ENCODE data around the gene TOR1A.

The TOR1A gene

GRCh38 chr9:129836311-129837007, 12.5 kb upstream of the TOR1A start:
- ChIA-PET POLR2A (interaction anchor here (2.3 kb wide), 1 partner anchor 13 kb away, joined by 12 read pairs; the partner anchor contains the start of gene TOR1A), CTCF (no interaction called here)
- TF ChIP-seq FOXK2 (IDR thresholded peaks at IDR 0.05) (no peak), ZNF384 (IDR thresholded peaks at IDR 0.05) (no peak), PKNOX1 (IDR thresholded peaks at IDR 0.05) (no peak), L3MBTL2 (conservative IDR thresholded peaks at IDR 0.05) (no peak), SUZ12 (IDR thresholded peaks at IDR 0.05) (no peak), ARNT (IDR thresholded peaks at IDR 0.05) (no peak), HDGF (IDR thresholded peaks at IDR 0.05; ENCODE audit: borderline replicate concordance) (no peak), FOXM1 (IDR thresholded peaks at IDR 0.05; ENCODE audit: borderline replicate concordance) (no peak)
- no peak for DNase-seq (ENCODE audit: extremely low spot score)

GRCh38 chr9:129835860-129836223, 11.9 kb upstream of the TOR1A start:
- ChIA-PET CTCF (no interaction called here), POLR2A (interaction anchor here (2.3 kb wide), 1 partner anchor 12 kb away, joined by 12 read pairs; the partner anchor contains the start of gene TOR1A)
- TF ChIP-seq ZNF384 (IDR thresholded peaks at IDR 0.05) (no peak), FOXA1 (IDR thresholded peaks at IDR 0.05) (no peak), BHLHE40 (IDR thresholded peaks at IDR 0.05; ENCODE audit: borderline replicate concordance) (no peak), HDGF (IDR thresholded peaks at IDR 0.05; ENCODE audit: borderline replicate concordance) (no peak), L3MBTL2 (conservative IDR thresholded peaks at IDR 0.05) (no peak), FOXM1 (IDR thresholded peaks at IDR 0.05; ENCODE audit: borderline replicate concordance) (no peak), TARDBP (IDR thresholded peaks at IDR 0.05) (no peak), ELF4 (IDR thresholded peaks at IDR 0.05) (no peak), SP1 (IDR thresholded peaks at IDR 0.05) (no peak), ARNT (IDR thresholded peaks at IDR 0.05) (no peak), PKNOX1 (IDR thresholded peaks at IDR 0.05) (no peak), CTBP1 (IDR thresholded peaks at IDR 0.05; ENCODE audit: borderline replicate concordance) (no peak), SUZ12 (IDR thresholded peaks at IDR 0.05) (no peak), FOXK2 (IDR thresholded peaks at IDR 0.05) (no peak), NFRKB (IDR thresholded peaks at IDR 0.05) (no peak), LEF1 (IDR thresholded peaks at IDR 0.05; ENCODE audit: borderline replicate concordance) (no peak)
- DNase-seq (ENCODE audit: extremely low spot score) = no peak

- TF ChIP-seq ELF4 (IDR thresholded peaks at IDR 0.05) (peak; percentile 42; the same call in 1 of the 2 replicates), NFRKB (IDR thresholded peaks at IDR 0.05) (no peak), PKNOX1 (IDR thresholded peaks at IDR 0.05) (peak; percentile 98)
- ChIA-PET POLR2A (interaction anchor here (2.3 kb wide), 1 partner anchor 11 kb away, joined by 12 read pairs; the partner anchor contains the start of gene TOR1A), CTCF (no interaction called here)
- peak; percentile 99 for DNase-seq (ENCODE audit: extremely low spot score)
Observed at GRCh38 chr9:129835128-129835859, 11.4 kb upstream of the TOR1A start, which contains the start of the genes C9orf78 and USP20. TSS of gene C9orf78 (minus strand) at chr9:129835275. CDS start at chr9:129835221, 54 bp downstream. TSS of gene USP20 (plus strand) at chr9:129835458. CDS start at chr9:129852556, 17,098 bp downstream.

GRCh38 chr9:129834489-129835127, 10.7 kb upstream of the TOR1A start:
- TF ChIP-seq L3MBTL2 (conservative IDR thresholded peaks at IDR 0.05) (no peak), SUZ12 (IDR thresholded peaks at IDR 0.05) (no peak), CTBP1 (IDR thresholded peaks at IDR 0.05; ENCODE audit: borderline replicate concordance) (no peak), ELF4 (IDR thresholded peaks at IDR 0.05) (no peak), HDGF (IDR thresholded peaks at IDR 0.05; ENCODE audit: borderline replicate concordance) (no peak), FOXK2 (IDR thresholded peaks at IDR 0.05) (no peak), TARDBP (IDR thresholded peaks at IDR 0.05) (no peak), FOXM1 (IDR thresholded peaks at IDR 0.05; ENCODE audit: borderline replicate concordance) (no peak), PKNOX1 (IDR thresholded peaks at IDR 0.05) (no peak), ARNT (IDR thresholded peaks at IDR 0.05) (no peak), FOXA1 (IDR thresholded peaks at IDR 0.05) (no peak), BHLHE40 (IDR thresholded peaks at IDR 0.05; ENCODE audit: borderline replicate concordance) (no peak), SP1 (IDR thresholded peaks at IDR 0.05) (no peak), LEF1 (IDR thresholded peaks at IDR 0.05; ENCODE audit: borderline replicate concordance) (no peak), ZNF384 (IDR thresholded peaks at IDR 0.05) (no peak), NFRKB (IDR thresholded peaks at IDR 0.05) (no peak)
- ChIA-PET POLR2A (interaction anchor here (0.7 to 2.3 kb wide), 2 partner anchors 11 to 205 kb away, joined by 3 to 12 read pairs; partner anchors contain the start of gene TOR1A), CTCF (no interaction called here)
- DNase-seq (ENCODE audit: extremely low spot score) = no peak

- DNase-seq (ENCODE audit: extremely low spot score) = no peak
- POLR2A ChIA-PET = interaction anchor here (0.7 kb wide), 1 partner anchor 16 kb away, joined by 3 read pairs; no protein-coding TSS in a partner anchor
- CTCF ChIA-PET = interaction anchor here (0.6 kb wide), 1 partner anchor 194 kb away, joined by 4 read pairs; no protein-coding TSS in a partner anchor
- TF ChIP-seq L3MBTL2 (conservative IDR thresholded peaks at IDR 0.05) (no peak), ELF4 (IDR thresholded peaks at IDR 0.05) (no peak), ARNT (IDR thresholded peaks at IDR 0.05) (no peak), LEF1 (IDR thresholded peaks at IDR 0.05; ENCODE audit: borderline replicate concordance) (no peak), BHLHE40 (IDR thresholded peaks at IDR 0.05; ENCODE audit: borderline replicate concordance) (no peak), FOXA1 (IDR thresholded peaks at IDR 0.05) (no peak), NFRKB (IDR thresholded peaks at IDR 0.05) (no peak), FOXK2 (IDR thresholded peaks at IDR 0.05) (no peak), HDGF (IDR thresholded peaks at IDR 0.05; ENCODE audit: borderline replicate concordance) (no peak)
Observed at GRCh38 chr9:129832982-129833381, 9.0 kb upstream of the TOR1A start.
